GM18499 (cell line): ENCODE results near the gene HSF5.

Experiments used
- ATAC-seq: cut with Tn5 transposase; IDR thresholded peaks from one replicate; pipeline ENCODE4 v1.9.1; 2021; ENCODE audit warnings: moderate number of reproducible peaks; ENCODE audit not compliant: insufficient read depth, unreplicated experiment

Gene HSF5

GRCh38 chr17:58391302-58391984 lies 96.8 kb downstream of the HSF5 start:
- ATAC-seq, result no peak

- ATAC-seq, result no peak
Observed at GRCh38 chr17:58390884-58391283, 97.3 kb downstream of the HSF5 start.

- ATAC-seq, result no peak
Observed at GRCh38 chr17:58388302-58389190, 99.7 kb downstream of the HSF5 start.

GRCh38 chr17:58387834-58388233 lies 100.4 kb downstream of the HSF5 start:
- ATAC-seq, result no peak

GRCh38 chr17:58386708-58387107 lies 101.5 kb downstream of the HSF5 start:
- ATAC-seq, result no peak

GRCh38 chr17:58385359-58385899 lies 102.8 kb downstream of the HSF5 start:
- no peak for ATAC-seq

- ATAC-seq, result no peak
Observed at GRCh38 chr17:58384897-58385296, 103.3 kb downstream of the HSF5 start.

GRCh38 chr17:58383892-58384462 lies 104.2 kb downstream of the HSF5 start:
- ATAC-seq, result no peak

- no peak for ATAC-seq
Observed at GRCh38 chr17:58382872-58383242, 105.4 kb downstream of the HSF5 start.

GRCh38 chr17:58382108-58382871 lies 105.9 kb downstream of the HSF5 start:
- ATAC-seq, result no peak

- no peak for ATAC-seq
Observed at GRCh38 chr17:58381124-58382035, 106.8 kb downstream of the HSF5 start.

GRCh38 chr17:58380207-58381123 lies 107.7 kb downstream of the HSF5 start:
- no peak for ATAC-seq

GRCh38 chr17:58379511-58379824 lies 108.7 kb downstream of the HSF5 start:
- ATAC-seq, result no peak

GRCh38 chr17:58378733-58379510 lies 109.3 kb downstream of the HSF5 start:
- ATAC-seq, result no peak

- ATAC-seq, result no peak
Observed at GRCh38 chr17:58377661-58378060, 110.5 kb downstream of the HSF5 start.

- no peak for ATAC-seq
Observed at GRCh38 chr17:58377093-58377601, 111.1 kb downstream of the HSF5 start.

GRCh38 chr17:58376472-58377000 lies 111.7 kb downstream of the HSF5 start:
- no peak for ATAC-seq
